Left ventricle myocardium inferior (tissue), 1 donor: Measurements from ENCODE around the gene MBLAC1. TPM values are rescaled to one million over a fixed set of nuclear protein-coding genes. Genes with fewer than 3 reads are reported as not detected.

Experiments used
- DNase-seq: peaks from one replicate; pipeline ENCODE4 v3.0.0-alpha.2; 2020
- H3K27ac ChIP-seq: fragments of 200-600 bp; replicated peaks from 2 replicates; pipeline ENCODE4 v1.8.0; 2021
- H3K27me3 ChIP-seq: fragments of 200-600 bp; 2 replicates; pipeline ENCODE4 v1.8.0; 2021; ENCODE audit warnings: low read depth
- H3K36me3 ChIP-seq: fragments of 200-600 bp; 2 replicates; pipeline ENCODE4 v1.8.0; 2021
- H3K4me1 ChIP-seq: fragments of 200-600 bp; 2 replicates; pipeline ENCODE4 v1.8.0; 2021
- H3K4me3 ChIP-seq: fragments of 200-600 bp; 2 replicates; pipeline ENCODE4 v1.8.0; 2021; ENCODE audit warnings: mild to moderate bottlenecking, moderate library complexity
- H3K9me3 ChIP-seq: fragments of 200-600 bp; replicated peaks from 2 replicates; pipeline ENCODE4 v1.8.0; 2021
- CTCF ChIP-seq: fragments of 200-600 bp; IDR thresholded peaks from 2 replicates; pipeline ENCODE4 v1.8.0; 2021; ENCODE audit warnings: antibody characterized with exemption, mild to moderate bottlenecking, borderline replicate concordance
- intact Hi-C: fragments of 100-400 bp; cut with micrococcal nuclease; formaldehyde crosslinking; loops from one replicate; pipeline ENCODE4 v1.11.0; 2022
- total RNA-seq: library from RNA; stranded (reverse); fragmentation: NEBNext Ultra II Directional; extraction: Animal tissue kit (Norgen Biotek cat#: 25700); gene quantifications from one replicate; pipeline ENCODE4 v1.2.1, GENCODE V29; 2021
- donor health status: DM: no; HTN: yes; CAD: no; lungs with severe emphysema.

MBLAC1 gene
- total RNA-seq, 1 donor from 2014 or later, result 2.0 TPM

- H3K4me1 ChIP-seq, result peaks cover 48% of the 10 kb centered on the region
- no peaks in the 10 kb centered on the region for H3K27me3 ChIP-seq
- intact Hi-C loops, result loop anchor here (10.0 kb wide), 1 partner anchor 88 kb away; no protein-coding TSS in a partner anchor
- H3K27ac ChIP-seq, result peak overlapping the region; percentile 87
- no peaks in the 10 kb centered on the region for H3K9me3 ChIP-seq
- peak overlapping the region; percentile 77 for H3K4me3 ChIP-seq
- H3K36me3 ChIP-seq, result peaks cover 16% of the 10 kb centered on the region
- no peak for DNase-seq
- TF ChIP-seq CTCF, result no peak
Observed at GRCh38 chr7:100082978-100083377, 43.8 kb upstream of the MBLAC1 start.

- Histone ChIP-seq H3K27ac (no peak overlapping the region), H3K4me3 (no peak overlapping the region), H3K36me3 (peaks cover 3% of the 10 kb centered on the region), H3K9me3 (no peaks in the 10 kb centered on the region), H3K27me3 (no peaks in the 10 kb centered on the region), H3K4me1 (peaks cover 45% of the 10 kb centered on the region)
- TF ChIP-seq CTCF, result no peak
- intact Hi-C loops, result loop anchor here (10.0 kb wide), 1 partner anchor 91 kb away; no protein-coding TSS in a partner anchor
- no peak for DNase-seq
Observed at GRCh38 chr7:100085515-100085914, 41.3 kb upstream of the MBLAC1 start.

- DNase-seq, result no peak
- H3K27me3 ChIP-seq, result no peaks in the 10 kb centered on the region
- H3K9me3 ChIP-seq, result no peaks in the 10 kb centered on the region
- H3K4me3 ChIP-seq, result no peak overlapping the region
- peaks cover 20% of the 10 kb centered on the region for H3K36me3 ChIP-seq
- no peak for TF ChIP-seq CTCF
- peaks cover 31% of the 10 kb centered on the region for H3K4me1 ChIP-seq
- H3K27ac ChIP-seq, result no peak overlapping the region
- intact Hi-C loops, result loop anchor here (10.0 kb wide), 1 partner anchor 92 kb away; no protein-coding TSS in a partner anchor
Observed at GRCh38 chr7:100087055-100087750, 39.6 kb upstream of the MBLAC1 start.

- H3K36me3 ChIP-seq, result peaks cover 30% of the 10 kb centered on the region
- H3K4me3 ChIP-seq, result peak overlapping the region; percentile 95
- intact Hi-C loops, result loop anchor here (10.0 kb wide), 1 partner anchor 93 kb away; no protein-coding TSS in a partner anchor
- no peaks in the 10 kb centered on the region for H3K9me3 ChIP-seq
- H3K27ac ChIP-seq, result peak overlapping the region; percentile 95
- peaks cover 24% of the 10 kb centered on the region for H3K4me1 ChIP-seq
- DNase-seq, result no peak
- TF ChIP-seq CTCF, result no peak
- no peaks in the 10 kb centered on the region for H3K27me3 ChIP-seq
Observed at GRCh38 chr7:100088095-100088620, 38.6 kb upstream of the MBLAC1 start.

- Histone ChIP-seq H3K27me3 (no peaks in the 10 kb centered on the region), H3K4me3 (peak within 1 kb of the TSS; percentile 95), H3K4me1 (peaks cover 31% of the 10 kb centered on the region), H3K27ac (peak within 1 kb of the TSS; percentile 95), H3K36me3 (peaks cover 36% of the 10 kb centered on the region), H3K9me3 (no peaks in the 10 kb centered on the region)
- peak; percentile 90 for DNase-seq
- intact Hi-C loops, result loop anchor here (10.0 kb wide), 1 partner anchor 94 kb away; no protein-coding TSS in a partner anchor
- no peak for TF ChIP-seq CTCF
Observed at GRCh38 chr7:100088621-100089457, 37.9 kb upstream of the MBLAC1 start, which contains the start of gene COPS6. Gene COPS6, plus strand, starts transcription at chr7:100088969. Its CDS starts 22 bp downstream, at chr7:100088991.
